ENCODE results near the gene GOLGA8A.
"Not testable (repeated sequence)": the region's sequence is repeated elsewhere in the genome, so short reads cannot be mapped to it uniquely, and the experiment has no call there.

Gene GOLGA8A

GRCh38 chr15:34437687-34438086 is at the start of gene GOLGA8A:
Gene GOLGA8A (minus strand): TSS chr15:34437808. CDS start chr15:34389691, 48,117 bp downstream.
- DNase-seq: peak; percentile 79

DNA sequence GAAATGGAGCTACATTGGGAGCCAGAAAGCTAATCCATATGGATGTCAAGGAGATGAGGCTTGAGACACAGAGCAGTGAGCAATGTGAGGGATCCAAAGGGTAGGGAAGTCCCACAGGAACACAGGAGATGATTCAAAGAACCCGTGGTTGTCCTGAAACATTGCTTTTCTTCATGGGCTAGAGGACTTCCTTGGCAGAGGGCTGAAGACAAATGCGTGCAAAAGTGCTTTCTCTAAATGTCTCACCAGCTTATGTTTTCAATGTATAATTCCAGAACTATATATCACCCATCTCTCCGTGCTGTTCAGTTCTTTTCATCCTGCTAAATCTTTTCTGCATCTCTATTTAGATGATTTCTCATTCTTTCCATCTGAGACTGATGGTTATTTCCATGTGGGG is 46.0 kb upstream of the GOLGA8A start:
- DNase-seq: no peak

DNA sequence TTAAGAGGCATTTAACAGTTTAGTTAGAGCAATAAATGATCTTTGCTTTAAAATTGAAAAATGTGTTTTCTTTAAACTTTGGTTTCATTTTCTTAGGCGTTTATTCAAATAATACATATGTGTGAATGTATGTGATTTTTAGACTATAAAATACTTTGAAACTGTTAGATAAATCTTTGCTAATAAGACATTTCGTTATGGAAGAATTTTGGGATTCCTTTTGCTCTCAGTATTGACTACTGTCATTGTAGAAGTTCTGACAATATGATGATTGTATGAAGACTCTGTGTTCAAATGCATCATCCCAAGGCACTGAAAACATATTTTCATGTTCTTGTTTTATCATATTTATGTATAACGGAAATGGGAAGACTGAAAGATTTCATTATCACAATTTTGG is 43.8 kb upstream of the GOLGA8A start:
- no peak for DNase-seq

DNA sequence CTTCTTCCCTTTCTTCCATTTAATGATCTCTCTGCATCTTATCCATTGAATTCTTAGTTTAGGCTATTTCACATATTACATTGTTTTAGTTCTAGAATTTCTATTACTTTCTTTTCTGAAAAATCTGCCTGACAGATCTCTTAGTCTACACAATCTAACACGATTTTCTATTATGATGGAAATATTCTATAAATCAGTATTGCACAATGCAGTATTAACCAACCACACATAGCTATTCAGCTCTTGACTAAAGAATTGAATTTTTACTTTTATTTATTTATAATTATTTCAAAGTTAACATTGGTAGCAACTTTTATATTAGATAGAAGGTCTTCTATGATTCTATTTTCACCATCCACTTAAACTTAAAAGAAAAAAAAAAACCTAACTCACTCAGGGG is 36.2 kb upstream of the GOLGA8A start:
- no peak for DNase-seq

- no peak for DNase-seq
Observed at GRCh38 chr15:34472947-34473346, 35.3 kb upstream of the GOLGA8A start.

DNA sequence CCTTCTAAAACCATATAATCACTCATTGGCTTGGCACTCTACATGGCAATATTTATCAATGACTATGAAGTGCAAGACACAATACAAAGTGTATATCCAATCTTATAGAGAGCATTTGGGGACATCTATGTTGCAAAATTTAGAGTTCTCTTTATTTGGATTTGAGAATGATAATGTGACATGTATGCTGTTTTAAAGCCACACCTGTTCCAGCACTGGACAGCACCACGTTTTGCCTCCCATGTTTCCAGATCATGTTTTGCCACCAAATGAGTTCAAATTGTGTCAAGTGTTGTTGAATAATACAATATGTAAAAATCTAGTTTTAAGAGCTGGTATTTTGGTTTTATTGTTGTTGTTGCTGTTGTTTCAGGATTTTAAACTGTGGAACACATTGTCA is 33.3 kb upstream of the GOLGA8A start:
- no peak for DNase-seq

DNA sequence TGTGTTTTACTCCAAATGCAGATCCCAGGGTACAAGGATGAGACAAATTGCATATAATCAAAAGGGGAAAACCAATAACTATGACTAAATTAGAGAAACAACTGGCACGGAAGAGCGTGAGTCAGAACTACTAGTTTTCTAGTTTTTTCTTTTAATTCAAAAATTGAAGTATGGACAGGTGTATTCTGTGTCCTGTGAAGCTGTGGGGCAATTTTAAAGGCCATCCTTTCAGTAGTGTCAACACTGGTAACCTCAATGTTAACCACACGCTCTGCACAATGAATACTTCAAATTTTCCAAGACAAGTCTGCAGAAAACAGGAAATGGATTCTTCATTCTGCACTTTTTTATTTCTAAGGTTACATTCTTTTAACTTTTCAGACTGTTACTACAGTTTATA is 32.5 kb upstream of the GOLGA8A start:
- DNase-seq: no peak

DNA sequence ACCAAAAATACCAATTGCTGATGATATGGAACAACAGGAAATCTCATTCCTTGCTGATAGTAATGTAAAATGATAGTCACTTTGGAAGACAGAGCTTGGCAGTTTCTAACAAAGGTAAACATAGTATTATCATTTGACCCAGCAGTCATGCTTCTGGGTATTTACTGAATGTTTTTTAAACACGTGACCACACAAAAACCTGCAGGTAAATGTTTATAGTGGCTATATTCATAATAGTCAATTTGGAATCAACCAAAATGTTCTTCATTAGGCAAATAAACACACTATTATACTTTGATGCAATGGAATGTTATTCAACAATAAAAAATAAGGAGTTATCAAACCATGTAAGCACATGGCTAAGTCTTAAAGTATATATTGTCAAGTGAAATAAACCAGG is 24.1 kb upstream of the GOLGA8A start:
- DNase-seq: no peak

DNA sequence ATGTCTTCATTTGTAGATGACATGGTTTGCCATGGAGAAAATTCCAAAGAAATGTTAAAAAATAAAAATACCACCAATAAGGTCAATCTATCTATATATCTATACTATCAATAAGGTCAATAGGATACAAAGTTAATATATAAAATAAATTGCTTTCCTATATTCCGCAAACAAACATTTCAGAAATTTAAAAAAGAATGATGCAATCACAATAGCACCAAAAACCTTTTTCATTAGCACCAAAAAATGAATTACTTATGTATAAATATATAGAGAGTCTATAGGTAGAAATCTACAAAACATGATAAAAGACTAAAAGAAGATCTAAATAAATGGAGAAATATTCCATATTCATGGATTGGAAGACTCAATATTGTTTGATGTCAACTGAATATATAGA is 22.8 kb upstream of the GOLGA8A start:
- no peak for DNase-seq

DNA sequence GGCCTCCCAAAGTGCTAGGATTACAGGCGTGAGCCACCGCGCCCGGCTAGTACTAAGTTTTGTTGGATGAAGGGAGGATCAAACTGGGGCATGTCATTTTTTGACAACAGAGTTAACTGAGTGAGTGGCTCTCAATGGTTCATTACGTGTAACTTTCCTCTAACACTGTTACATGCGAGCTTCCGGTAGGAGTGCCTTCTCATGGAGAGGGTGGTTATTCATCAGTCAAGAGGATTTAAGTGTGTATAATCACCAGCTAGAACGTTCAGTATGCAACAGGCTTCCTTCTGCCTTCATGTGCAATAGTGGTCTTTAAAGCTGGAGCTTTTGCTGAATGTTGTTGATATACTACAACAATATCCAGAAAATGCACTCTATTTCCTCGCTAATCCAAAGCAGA is 19.1 kb upstream of the GOLGA8A start:
- DNase-seq: no peak

GRCh38 chr15:34442891-34443290 is 5.3 kb upstream of the GOLGA8A start:
- DNase-seq: no peak

DNA sequence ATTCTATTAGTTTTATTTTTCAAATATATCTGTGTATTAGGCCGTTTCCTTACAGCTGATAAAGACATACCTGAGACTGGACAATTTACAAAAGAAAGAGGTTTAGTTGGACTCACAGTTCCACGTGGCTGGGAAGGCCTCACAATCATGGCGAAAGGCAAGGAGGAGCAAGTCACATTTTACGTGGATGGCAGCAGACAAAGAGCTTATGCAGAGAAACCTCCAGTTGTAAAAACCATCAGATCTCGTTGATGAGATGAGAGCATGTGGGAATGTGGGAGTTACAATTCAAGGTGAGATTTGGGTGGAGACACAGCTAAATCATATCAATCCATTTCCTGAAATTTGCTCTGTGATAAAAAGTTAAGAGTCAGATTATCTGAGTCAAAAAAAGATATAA is 2.3 kb upstream of the GOLGA8A start:
- no peak for DNase-seq

GRCh38 chr15:34436956-34437442 is 609 bp downstream of the GOLGA8A start:
- DNase-seq: peak; percentile 24

DNA sequence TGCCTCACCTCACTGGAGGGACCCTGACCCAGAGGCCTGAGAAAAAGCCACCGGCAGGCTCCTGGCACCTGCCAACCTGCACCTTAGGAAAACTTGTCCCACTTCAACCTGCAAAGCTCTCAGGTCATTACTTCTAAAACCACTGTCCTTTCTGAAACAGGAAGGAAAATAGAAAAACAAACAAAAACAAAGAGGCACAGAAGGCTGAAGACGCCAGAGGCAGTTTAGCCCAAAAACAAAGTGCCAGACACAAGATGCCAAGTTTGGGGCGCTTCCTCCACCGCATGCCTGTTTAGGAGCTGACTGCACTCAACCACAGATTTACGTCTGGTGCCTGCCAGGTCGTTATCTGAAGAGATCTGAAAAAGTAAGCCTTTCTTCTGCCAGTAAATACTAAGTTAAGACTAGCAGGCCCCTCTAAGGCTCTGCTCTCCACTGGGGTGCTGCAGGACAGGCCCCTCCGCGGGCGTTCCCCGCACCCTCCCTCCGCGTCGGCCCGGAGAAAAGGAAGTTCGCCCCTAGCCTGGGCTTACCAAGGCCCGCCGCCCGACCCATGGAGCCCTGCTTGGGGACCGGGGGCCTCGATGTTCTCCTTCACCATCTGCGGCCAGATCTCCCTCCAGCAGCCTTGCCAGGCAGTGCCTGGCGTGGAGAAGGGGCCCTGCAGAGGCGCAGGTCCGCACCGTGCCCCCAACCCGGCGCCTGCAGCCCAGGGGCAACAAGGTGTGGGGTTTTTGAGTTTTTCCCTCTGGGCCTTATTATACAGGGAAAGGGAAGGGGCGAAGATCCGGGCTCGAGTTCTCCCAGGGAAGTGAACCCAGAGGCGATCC is 1.3 kb downstream of the GOLGA8A start:
- DNase-seq: peak; percentile 3

- DNase-seq: no peak
Observed at GRCh38 chr15:34435658-34436057, 1.9 kb downstream of the GOLGA8A start.

- DNase-seq: no peak
Observed at GRCh38 chr15:34434627-34435305, 2.8 kb downstream of the GOLGA8A start.

DNA sequence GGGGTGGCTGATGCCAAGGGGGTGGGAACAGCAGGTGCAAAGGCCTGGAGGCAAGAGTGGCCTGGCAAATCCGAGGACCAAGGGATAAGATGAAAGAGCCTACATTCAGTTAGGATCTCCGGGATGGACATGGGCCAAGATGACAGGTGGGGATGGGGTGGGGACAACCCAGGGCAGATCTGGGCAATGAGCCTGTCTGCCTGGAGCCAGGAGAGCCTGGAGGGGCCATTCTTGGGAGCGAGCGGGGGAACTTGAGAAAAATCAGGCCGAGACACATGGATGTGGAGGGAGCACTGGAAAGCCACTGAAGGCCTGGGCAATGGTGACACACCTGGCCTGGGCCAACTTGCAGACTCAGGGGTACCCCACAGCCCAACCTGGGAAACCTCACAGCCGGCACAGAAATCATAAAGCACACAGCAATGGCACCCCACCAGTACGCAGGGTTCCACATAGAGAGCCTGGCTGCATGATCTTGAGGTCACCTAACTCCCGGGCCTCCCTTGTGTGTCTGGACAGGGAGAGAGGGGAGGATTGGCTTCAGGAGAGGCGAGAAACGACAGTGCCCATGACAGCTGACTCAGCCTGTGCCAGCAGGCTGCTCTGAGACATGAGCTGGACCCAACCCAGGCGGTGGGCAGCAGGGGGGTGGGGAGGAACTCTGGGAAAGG is 3.5 kb downstream of the GOLGA8A start:
- not testable (repeated sequence) for DNase-seq

GRCh38 chr15:34430642-34431041 is 7.0 kb downstream of the GOLGA8A start:
- not testable (repeated sequence) for DNase-seq

DNA sequence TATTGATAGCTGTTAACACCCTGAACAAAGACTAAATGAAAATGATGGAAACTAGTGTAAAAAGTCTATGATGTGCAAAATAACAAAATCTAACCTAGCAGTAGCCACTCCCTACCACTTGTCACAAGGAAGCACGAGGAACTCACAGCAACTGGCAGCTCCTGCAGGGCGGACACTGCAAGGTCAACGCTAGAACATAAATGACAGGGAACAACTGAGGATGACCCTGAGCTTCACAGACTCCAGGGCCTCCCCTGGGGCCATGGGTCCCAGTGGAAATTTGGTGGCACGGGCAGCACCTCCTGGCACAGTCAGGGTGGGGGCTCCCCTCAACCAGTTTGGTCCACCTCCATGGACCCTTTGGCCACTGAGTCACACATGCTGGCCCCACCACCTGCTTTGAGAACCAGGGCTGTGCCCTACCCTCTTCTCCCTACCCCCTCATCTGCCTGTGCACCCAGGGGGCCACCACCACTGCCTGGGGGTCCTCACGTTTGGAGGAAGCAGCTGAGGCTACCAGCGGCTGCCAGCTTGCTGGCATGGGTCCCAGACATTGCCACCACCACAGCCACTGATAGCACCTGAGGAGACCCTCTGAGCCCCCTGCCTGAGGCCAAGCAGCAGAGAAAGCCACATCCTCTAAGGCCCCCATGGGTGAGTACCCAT is 14.1 kb downstream of the GOLGA8A start:
- DNase-seq: not testable (repeated sequence)

DNA sequence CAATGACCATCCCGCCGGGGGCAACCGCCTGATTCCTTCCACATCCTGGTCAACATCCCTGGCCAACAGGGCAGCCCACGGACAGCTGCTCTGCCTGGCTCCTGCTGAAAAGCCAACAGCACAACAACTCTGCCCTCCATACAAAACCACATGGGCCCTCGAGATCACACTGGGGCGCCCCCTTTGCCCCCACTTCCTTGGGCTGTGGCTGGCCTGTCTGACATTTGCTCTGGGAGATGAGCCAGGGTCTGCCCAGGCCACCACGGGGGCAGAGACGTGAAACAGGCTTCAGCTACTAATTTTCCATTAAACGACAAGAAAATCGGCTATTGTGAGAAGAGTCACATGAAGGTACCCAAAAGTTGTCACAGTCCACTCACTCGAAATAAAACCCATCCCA is 16.7 kb downstream of the GOLGA8A start:
- DNase-seq: not testable (repeated sequence)

DNA sequence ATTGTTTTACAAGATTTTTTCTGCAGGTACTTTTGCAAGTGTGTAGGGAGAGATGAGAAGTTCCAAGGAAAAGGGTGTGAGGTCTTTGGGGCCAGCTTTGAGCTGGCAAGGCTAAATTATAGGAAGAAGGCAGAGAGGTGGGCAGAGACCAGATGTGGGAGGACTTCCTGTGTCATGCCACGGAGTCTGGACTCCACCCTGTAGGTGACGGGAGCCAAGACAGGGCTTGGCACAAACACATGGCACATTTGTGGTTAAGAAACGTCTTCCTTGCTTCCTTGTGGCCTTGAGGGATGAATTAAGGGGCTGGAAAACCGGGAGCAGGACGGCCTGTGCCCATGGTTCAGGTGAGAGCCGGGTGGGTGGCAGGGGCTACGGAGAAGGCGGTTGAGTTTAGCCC is 19.2 kb downstream of the GOLGA8A start:
- not testable (repeated sequence) for DNase-seq

DNA sequence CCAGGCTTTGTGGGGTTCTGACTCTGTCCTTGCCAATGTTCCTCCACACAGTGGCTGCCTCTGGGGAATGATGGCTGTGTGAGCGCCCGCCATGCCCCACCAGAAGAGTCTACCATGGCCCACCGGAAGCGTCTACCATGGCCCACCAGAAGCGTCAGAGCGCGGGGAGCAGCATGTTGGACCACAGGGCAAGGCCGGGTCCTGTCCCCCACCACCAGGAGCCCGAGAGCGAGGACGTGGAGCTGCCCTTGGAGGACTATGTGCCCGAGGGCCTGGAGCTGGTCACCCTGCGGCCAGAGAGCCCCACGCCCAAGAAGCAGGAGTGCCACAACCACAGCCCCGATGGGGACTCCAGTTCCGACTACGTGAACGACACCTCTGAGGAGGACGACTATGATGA is 28.1 kb downstream of the GOLGA8A start:
- not testable (repeated sequence) for DNase-seq

- not testable (repeated sequence) for DNase-seq
Observed at GRCh38 chr15:34408973-34409372, 28.6 kb downstream of the GOLGA8A start.

All from NCI-H82 (cell line).